Islet of Langerhans (tissue), 1 donor: Measurements from ENCODE around the gene NUDT5.
A peak's percentile ranks its signal among the peaks of the same experiment; 100 is the strongest.
"Not testable (repeated sequence)": the region's sequence is repeated elsewhere in the genome, so short reads cannot be mapped to it uniquely, and the experiment has no call there.

Experiments used
- FAIRE-seq: peaks from one replicate; lab custom pipeline; 2011; peaks lifted over from hg19 to GRCh38; lab: Jason Lieb, UNC

NUDT5 gene

DNA sequence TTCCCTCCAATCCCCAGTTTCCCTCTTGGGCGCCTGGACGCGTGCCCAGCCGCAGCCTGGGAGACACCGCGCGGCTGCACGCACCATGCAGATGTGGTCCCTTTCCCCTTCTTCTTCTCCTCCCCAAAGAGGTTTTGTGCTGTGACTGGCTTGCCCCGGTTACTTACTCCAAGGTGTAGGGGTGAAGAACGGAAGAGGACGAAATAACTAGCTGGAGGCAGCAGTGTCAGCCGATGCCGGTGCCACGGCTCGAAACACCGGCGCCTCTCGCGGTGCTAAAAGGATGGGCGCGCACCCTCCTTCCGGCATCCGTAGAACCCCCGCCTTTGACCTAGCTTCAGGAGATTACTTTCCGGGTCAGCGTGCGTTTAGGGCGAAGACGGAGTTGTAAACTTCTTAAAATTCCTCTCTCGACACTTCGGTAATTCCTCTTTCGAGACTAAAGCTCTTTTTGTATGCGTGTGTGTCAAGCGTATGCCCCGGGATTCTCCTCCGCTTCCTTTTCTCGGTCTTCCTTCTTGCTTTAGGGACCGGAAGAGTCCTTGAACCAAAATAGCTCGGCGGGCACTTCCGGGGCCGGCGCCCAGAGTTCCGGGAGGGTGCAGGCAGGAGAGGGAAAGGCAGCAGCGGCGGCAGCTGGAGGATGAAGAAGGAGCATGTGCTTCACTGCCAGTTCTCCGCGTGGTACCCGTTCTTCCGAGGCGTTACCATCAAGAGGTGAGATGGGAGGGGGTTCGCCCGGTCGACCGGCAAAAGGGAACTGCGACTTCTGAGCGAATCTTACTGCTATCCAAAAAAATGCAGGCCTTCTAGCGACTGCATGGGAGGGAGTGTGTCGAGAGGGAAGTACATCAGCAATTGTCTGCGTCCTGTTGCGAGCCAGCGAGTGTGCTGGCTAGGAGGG lies at the start of gene NUDT5, which contains the start of gene CDC123:
NUDT5 (minus strand) TSS at position 289 of the 904 bp plus-strand sequence. CDS start 9,600 bp downstream, outside the sequence.
CDC123 (plus strand) TSS at position 586 of the 904 bp plus-strand sequence; CDS start at position 644, 58 bp downstream.
- FAIRE-seq = no peak

DNA sequence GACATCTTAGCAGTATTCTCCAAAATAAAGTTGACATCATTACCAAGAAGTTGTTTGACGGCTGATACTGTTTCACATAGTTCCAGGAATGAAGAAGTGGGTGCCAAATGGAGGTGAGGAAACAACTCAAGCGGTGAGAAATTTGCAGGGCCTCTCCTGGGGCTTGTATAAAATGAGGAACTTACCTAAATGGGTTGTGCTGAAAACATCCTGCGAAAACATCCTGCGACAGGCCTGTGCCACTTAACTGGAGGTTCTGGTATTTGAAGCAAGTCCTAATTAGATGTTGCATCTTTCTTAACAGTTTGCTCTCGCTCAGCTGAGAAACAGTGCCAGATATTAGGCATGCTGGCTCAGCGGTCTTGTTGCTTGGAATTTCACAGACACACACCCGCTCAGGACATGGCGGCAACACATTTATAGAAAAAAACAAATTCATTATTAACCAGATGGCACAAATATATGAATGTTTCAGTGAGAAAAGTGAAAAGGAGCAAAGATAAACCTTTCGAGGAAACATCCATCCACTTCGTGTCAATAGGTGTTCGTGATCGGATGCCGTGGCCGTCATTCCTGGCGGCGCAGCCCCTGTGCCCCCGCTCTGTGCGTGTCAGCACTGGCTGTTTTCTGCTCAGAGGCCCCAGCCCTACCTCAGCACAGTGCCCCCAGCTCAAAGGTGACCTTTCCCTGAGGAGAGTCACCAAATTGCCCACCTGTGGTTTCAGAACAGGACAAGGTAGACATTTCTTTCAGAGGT lies 48.4 kb upstream of the NUDT5 start:
- no peak for FAIRE-seq

DNA sequence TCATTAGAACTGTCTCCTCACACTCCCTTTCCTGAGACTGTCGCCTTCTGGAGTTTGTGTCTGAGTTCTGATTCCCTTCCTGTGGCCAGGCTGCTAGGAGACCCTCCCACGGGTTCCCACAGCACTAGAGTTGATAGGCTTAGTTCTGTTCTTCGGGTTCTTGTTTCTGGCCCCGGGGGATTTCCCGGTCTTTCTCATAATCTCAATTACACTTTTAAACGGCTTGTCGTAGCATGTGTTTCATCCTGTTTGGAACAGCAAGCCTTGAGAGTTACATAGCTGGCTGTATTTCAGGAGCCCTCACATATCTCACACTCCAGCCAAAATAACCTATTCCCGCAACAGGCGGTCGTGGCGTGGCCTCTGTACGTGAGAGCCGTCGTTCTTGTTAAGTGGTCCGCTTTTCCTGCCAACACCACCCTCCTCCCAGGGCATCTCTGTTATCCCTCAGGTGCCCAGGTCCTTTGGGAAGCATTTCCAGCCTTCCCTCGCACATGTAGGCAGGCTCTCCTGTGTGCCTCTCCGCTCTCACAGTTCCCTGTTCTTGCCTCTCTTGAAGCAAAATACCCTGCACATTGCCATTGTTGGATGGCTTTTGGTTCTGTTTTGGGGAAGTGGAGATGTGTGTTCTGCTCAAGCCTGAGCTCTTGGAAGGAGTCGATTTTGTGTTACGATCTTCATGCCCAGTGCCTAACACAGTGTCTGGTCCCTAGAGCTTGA lies 46.3 kb upstream of the NUDT5 start:
- no peak for FAIRE-seq

DNA sequence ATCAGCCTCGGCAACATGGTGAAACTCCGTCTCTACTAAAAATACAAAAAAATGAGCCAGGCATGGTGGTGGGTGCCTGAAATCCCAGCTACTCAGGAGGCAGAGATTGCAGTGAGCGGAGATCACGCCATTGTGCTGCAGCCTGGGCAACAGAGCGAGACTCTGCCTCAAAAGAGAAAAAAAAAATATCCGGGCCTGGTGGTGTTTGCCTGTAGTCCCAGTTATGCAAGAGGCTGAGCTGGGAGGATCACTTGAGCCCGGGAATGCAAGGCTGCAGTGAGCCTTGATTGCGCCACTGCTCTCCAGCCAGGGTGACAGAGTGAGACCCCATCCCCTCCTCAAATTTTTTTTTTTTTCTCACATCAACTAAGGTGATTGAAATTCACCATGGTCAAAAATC lies 43.1 kb upstream of the NUDT5 start:
- FAIRE-seq = no peak

DNA sequence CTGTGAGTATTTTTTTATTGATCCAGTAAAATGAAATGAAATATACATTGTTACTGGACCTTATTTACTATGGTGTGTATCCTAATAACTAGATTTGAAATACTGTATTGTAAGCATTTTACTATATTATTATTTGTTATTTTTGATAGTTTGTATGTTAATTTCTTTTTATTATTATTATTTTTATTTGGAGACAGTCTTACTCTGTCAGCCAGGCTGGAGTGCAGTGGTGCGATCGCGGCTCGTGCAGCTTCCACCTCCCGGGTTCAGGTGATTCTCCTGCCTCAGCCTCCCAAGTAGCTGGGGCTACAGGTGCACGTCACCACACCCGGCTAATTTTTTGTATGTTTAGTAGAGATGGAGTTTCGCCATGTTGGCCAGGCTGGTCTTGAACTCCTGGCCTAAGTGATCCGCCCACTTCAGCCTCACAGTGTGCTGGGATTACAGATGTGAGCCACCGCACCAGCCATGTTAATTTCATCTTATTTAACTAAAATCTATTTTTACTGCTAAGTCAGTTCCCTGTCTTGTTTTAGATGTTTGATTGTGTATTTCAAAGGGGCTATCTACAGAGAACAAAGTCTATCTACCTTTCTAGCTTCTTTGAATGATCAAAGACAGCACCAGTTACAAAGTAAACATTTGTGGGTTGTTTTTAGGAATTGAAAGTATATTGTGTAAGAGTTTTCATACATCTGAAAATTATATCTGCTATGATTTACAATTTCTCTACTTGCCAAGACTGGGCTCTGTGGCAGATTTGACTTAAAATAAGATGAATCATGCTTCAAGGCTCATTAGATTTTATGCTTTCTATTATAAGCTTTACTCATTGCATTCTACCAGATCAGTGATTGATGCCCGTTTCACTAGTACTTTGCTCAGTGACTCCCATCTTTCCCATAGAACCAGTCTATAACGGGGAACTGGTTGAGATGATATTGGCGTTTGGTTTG lies 41.9 kb upstream of the NUDT5 start:
- no peak for FAIRE-seq

DNA sequence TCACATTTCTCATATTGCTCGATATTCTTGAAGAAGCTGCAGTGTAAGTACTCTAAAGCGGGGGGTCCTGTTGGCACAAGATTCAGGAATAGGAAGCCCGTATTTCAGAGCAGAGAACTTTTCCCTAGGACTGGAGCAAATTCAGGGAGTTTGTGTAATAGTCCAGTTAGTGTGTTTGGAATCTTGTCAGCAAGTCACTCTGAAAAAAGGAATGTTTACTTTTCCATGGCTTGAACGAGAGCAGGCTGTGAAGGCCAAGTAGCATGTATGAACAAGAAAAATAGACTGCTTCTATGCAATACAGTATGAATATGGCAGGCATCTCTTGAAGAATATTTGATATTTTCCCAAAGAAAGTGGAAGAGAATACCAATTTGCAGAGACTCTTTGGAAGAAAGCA lies 40.1 kb upstream of the NUDT5 start:
- FAIRE-seq = no peak

DNA sequence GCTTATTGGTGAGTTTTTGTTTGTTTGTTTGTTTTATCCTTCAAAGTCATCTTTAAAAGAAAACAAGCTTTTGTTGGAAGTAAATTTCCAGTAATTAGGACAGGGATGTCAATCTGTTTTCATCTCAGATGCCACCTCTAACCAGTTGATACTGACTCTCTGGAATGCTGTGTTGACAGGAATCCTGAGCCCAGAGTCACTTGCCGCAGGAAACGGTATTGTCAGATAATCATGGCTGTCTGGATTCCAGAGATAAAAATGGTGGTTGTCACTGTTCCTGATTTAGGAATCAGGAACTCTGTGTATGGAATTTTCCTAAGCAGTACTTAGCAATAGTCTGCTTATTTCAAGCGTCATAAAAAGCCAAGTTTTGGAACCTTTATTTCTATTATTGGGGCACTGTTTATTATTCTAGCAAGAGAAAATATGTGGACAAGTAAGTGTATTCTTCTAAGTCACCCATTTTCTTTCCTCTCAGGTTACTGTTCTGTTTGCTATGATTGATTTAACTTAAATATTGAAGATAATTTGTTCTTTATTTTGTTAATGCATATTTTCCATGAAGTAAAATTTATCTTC lies 39.5 kb upstream of the NUDT5 start:
- FAIRE-seq = no peak

DNA sequence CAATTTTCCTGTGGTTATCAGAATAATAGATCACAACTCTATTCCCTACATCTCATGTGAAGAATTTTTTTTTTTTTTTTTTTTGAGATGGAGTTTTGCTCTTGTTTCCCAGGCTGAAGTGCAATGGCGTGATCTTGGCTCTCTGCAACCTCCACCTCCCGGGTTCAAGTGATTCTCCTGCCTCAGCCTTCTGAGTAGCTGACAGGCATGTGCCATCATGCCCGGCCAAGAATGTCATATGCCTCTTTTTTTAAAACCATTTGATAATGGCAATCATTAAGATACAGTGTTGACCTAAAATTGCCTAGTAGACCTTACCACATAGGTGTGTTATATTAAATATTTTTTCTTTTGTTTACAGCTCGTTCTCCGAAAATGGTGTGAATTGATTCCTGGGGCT lies 39.0 kb upstream of the NUDT5 start:
- FAIRE-seq = not testable (repeated sequence)

DNA sequence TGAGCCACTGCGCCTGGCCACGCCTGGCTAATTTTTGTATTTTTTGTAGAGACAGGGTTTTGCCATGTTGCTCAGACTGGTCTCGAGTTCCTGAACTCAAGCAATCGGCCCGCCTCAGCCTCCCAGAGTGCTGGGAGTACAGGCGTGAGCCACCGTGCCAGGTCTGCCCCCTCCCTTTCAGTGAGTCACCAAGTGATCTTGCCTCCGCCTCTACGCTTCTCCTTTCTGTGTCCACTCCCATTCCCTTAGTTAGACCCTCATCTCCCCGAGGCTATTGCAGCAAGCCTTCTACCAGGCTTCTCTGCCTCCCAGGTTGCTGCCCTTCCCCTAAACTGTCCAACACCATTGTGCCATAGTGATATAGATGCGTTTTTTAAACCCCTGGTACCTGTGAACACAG lies 33.2 kb upstream of the NUDT5 start:
- no peak for FAIRE-seq

DNA sequence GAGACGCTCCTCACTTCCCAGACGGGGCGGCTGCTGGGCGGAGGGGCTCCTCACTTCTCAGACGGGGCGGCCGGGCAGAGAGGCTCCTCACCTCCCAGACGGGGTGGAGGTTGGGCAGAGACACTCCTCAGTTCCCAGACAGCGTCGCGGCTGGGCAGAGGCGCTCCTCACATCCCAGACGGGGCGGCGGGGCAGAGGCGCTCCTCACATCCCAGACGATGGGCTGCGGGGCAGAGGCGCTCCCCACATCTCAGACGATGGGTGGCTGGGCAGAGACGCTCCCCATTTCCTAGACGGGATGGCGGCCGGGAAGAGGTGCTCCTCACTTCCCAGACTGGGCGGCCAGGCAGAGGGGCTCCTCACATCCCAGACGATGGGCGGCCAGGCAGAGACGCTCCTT lies 30.7 kb upstream of the NUDT5 start:
- FAIRE-seq = not testable (repeated sequence)

DNA sequence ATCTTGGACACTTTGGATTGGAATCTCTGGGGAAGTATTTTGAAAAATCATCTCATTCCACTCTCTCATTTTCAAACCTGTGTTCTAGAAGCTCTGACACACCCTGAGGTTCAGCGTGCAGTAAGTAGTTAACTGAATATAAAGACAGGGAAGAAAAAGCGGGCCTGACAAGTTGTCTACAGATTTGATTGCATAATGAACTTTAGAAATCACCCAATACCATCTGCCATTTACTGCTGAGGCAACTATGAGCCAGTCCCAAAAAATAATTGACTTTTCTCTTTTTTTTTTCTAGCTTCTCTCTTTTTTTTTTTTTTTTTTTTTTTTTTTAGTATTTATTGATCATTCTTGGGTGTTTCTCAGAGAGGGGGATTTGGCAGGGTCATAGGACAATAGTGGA lies 29.8 kb upstream of the NUDT5 start:
- no peak for FAIRE-seq

DNA sequence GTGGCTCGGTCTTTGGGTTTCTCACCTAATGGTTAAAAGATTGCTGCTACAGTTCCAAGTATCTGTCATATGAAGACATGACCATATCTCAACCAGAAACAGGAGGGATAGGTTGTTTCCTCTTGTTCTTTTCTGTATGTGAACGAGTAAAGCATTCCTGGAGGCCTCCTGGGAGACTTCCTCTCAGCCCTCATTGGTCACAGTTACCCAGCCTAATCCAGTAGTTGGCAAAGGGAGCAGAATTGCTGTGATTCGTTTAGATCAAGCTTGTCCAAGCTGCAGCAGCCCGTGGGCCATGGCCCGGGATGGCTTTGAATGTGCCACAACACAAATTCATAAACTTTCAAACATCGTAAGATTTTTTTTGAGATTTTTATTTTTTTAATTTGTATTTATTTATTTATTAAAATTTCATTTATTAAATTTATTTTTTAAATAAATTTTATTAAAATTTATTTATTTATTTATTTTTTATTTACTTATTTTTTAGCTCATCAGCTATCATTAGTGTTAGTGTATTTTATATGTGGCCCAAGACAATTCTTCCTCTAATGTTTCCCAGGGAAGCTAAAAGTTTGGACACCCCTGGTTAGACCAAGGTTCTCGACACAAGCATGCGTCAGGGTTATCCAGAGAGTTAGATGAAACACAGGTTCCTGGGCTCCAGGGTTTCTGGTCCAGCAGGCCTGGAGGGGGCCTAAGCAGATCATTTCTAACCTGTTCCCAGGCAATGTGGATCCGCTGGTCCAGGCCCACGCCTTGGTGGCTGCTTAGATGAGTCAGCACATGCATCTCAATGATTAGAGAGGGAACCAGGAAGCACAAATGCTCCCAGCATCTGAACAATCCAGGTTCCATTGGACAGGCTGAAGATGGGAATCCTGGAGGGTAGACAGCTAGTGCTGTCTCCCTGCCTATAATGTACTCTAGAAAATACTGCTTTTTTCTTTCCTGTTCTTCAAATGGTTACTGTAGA lies 25.9 kb upstream of the NUDT5 start:
- FAIRE-seq = no peak

DNA sequence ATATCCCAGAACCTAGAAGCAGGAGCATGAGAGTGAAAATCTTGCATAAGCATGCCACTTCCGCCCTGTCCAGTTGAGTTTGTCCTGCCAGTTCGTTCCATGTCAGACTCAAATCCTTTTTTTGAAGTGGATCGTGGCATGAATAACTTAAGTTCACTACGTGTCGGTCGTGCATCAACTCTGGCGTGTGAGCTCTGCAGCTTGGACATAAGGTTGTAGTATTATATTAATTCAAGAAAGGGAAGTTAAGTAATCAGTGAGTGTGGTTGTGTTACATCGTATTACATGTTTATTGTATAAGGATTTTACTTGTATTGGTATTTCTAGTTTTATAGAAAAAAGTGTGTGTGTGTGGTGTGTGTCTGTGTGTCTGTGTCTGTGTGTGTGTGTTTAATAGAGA lies 23.3 kb upstream of the NUDT5 start:
- no peak for FAIRE-seq

DNA sequence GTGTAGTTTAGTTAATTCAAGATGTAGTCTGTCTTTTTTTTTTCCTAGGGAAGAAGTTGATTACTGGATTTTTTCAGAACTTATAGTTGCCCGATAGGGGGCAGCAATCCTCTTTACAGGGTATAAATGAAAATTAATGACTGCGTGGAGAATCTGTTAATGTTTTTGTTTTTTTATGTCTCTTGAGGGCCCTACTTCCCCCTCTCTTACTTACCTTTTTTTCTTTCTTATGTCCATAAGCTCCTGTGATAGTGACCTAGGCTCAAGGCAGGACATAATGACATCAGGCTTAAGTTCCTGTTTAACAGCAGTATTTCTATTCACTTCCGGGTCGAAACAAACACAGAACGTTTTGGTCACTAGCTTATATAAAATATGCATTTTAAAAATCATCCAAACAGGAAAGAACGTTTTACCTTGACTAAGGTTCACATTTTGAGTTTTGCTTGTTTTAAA lies 19.1 kb upstream of the NUDT5 start:
- FAIRE-seq = peak; percentile 93

DNA sequence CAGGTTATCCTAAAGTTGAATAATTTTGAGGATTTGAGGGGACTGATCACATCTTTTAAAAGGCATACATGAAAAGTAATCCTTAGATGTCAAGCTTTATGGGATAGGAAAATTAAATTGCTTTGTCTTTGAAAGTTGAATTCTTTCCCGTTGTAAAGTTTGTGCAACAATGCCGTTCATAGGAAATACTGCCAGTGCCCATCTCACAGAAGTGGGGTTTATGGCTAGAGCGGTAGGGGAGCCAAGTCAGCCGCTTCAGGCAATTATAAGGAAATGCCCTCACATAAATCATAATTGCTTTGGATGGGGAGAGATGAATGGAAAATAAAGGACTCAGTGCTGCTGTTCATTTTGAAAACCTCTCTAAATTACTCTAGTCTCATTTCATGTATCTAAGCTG lies 18.4 kb upstream of the NUDT5 start:
- FAIRE-seq = no peak

DNA sequence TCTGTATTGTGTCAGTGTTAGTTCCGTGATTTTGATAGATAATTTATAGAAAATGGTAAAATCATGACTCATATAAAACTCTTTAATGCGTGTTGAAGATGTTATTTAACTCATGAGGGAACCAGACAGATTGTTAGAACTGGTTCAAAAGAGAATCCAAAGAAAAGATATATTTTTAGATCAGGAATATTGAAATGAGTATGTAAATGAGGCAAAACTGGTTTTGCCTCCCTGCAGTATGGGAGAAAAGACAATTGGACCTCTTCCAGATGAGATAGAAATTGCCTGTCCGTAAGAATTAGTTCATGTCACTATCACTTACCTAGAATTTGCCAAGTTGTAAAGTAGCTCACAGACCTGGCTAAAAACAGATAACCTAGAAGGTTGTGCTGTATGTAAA lies 17.9 kb upstream of the NUDT5 start:
- no peak for FAIRE-seq

DNA sequence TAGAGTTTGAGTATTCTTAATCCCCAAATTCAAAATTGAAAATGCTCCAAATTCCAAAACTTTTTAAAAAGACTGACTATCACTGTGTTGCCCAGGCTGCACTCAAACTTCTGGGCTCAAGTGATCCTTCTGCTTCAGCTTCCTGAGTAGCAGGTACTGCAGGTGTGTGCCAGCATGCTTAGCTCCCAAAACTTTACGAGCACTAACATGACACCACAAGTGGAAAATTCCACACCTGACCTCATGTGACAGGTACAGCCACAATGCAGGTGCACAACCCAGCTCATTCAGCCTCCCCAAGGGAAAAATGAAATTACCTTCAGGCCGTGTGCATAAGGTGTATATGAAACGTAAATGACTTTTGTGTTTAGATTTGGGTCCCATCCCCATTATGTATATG lies 16.8 kb upstream of the NUDT5 start:
- FAIRE-seq = no peak

DNA sequence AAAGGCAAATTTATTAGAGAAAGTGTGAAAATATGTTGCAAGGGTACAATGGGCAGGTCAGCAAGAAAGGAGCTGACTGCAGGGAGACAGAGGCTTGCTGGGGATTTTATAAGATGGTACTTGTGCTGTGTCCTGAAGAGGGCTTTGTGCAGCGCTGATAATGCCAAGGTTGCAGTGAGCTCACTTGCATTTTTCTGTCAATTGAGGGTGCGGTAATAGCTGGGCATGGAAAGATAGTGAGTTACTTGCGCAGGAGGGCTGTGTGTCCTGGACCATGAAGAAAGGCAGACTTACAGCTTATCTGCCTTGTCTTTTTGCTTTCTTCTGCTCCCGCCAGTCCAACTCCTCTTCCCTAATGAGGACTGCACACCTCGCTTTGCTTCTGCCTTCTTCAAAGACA lies 12.8 kb upstream of the NUDT5 start:
- FAIRE-seq = no peak

DNA sequence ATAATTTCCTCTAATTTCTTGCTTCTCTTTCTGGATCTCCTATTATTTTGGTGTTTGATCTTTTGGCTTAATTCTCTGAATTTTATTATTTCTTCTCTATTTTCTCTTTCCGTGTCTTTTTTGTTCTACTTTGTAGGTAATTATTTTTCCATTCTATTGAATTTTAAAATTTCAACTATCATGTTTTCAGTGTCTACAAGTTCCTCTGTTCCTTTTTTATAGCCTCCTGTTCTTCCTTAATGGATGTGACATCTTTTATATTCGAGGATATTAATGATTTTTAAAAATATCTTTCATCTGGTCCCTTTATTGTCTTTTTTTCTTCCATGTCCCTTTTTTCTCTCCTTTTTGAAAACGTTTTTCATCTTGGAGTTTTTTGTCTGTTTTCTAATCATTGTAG lies 11.4 kb upstream of the NUDT5 start:
- FAIRE-seq = no peak

DNA sequence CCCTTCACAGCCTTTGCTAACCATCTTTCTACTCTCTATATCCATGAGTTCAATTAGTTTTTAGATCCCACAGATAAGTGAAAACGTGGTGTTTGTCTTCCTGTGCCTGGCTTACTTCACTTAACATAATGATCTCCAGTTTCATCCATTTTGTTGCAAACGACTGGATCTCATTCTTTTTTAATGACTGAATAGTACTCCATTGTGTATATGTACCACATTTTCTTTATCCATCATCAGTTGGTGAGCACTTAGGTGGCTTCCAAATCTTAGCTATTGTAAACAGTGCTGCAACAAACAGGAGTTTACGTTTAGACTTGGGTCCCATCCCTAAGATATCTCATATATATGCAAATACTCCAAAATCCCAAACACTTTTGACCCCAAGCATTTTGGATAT lies 9.4 kb upstream of the NUDT5 start:
- FAIRE-seq = no peak
